HG03066 (cell line): ENCODE measurements around the gene SCIN.

Experiments used
- ATAC-seq: cut with Tn5 transposase; IDR thresholded peaks from one replicate; pipeline ENCODE4 v1.9.1; 2021; ENCODE audit warnings: low read depth; ENCODE audit not compliant: unreplicated experiment

SCIN gene

DNA sequence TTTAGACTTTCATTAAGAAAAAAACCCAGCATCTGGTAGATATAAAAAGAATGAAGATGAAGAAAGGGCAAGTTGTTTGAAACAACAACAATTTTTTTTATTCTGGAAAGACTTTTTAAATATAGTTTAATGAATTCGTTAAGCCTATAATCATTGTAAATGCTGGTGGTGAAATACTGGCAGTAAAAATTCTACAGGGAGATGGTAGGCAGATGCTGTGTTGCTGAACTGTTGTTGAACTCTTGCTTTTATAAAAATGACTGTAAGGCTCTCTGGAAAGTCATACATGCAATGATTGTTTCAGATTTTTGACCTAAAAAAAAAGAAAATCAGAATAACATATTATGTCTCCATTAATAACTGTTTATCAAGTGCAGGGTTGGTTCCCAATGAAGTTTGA, 39.0 kb downstream of the SCIN start:
- ATAC-seq, result no peak

DNA sequence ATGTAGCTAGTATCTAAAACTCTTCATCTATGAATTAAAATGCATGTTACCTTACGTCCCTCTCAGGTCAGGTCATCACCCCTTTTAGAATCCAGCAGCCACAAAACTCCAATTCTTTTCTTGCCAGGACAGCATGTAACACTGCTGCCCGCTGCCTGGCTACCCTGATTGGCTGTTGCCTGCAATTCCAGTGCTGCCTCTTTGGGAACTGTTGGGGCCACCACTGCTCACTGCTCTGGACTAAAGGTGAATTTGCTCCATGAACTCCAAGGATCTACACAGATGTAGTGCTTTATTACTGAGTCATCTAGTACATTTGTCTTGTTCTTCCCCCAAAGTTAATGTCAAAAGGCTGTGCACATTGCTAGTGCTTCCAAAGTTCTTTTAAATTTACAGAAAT, 40.4 kb downstream of the SCIN start:
- ATAC-seq, result no peak

DNA sequence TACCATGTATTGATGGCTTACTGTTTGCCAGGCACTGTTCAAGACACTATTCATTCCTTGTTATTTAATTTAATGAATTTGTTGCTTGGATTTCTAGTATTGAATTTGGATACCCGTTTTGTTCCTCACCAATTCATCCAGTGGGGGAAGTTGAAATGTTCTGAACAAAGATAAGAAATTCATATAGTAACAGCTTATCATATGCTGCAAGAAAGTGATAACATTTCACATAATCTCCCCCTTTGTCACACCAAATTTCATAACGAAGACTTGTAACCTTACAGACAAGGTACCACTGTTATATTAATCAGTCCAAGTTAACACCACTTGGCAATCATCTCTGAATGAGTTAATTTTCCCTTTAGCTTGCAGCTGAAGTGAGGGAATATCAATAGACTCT, 42.1 kb downstream of the SCIN start:
- ATAC-seq, result no peak

DNA sequence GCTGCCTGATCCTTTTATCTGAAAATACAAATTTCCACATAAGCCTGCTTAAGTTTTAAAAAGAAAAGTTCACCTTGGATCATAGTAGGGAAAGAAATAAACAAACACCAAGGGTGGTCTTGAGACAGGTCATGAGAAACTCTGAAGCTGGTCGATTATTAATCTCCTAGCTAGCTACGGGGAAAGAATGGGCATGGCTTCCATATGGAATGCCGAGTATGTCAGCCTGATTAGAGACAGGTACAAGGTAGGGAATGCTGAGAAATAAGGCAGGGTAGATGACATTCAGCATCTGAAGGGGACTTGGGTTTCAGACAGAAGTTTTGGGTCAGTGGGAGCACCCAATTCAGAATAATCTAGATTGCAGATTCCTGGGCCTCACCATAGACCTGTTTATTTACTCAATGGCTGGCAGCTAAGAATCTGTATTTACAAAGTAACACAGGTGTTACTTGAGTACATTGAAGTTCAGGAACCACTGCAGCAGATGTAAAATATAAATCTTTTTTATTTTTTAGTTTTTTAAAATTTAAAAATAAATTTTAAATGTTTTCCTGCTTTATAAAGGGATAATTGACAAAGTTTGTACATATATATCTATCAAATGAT, 49.0 kb downstream of the SCIN start:
- ATAC-seq, result no peak

DNA sequence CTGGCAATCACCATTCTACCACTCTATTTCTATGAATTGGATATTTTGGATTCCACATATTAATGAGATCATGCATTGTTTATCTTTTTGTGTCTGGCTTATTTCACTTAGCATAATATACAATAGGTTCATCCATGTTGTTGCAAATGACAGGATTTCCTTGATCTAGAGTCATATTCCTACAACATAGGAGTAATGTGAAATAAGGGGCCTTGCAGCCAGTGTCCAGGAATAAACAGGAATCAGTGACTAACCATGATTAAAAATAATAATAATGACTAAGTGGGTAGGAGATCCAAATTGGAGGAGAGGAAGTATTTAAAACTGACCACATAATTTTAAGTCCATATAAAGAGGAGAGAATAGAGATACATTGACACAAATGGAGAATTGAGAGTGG, 49.9 kb downstream of the SCIN start:
- ATAC-seq, result no peak

DNA sequence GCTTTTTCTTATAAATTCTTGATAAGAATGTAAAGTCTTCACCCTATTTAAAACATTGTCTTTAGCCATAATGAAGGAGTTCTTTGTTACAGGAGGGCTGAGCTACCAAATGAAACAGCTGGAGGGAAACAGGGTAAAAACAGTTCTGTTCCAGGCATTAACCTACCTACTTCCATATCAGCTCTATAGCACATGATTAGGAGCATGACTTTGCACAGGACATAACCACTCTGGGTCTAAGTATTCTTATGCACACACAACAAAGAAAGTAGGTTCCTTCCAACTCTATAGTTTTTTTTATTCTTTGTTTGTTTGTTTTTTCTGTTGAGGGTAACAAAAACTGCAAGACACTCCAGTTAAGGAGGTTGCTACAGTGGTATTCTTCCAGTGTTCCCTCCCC, 52.7 kb downstream of the SCIN start:
- ATAC-seq, result no peak

DNA sequence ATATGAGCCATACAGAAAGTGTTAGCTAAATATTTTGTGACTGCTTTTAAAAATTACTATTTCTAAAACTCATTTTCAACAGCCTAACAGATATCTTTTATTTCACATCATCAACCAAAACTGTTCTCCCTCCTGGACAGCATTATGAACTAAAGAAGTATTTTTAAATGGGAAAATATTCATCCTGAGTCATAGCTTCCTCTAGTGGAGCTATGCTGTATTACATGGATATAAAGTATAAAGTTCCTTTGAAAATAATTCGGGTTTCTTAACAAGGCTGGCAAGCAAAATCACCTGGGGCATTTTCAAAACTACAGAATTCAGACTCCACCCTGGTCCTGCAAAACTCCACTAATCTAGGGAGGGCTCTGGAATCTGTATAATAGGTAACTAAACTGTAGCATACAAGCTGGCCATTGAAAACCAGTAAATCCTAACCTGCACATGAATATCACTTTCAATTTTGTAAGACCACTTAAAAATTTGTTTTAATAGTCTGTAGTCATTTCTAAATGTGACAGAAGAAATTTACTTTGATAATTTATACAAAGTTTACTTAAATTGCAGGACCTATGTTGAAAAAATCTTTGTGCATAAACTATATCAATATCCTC, 53.5 kb downstream of the SCIN start:
- no peak for ATAC-seq

DNA sequence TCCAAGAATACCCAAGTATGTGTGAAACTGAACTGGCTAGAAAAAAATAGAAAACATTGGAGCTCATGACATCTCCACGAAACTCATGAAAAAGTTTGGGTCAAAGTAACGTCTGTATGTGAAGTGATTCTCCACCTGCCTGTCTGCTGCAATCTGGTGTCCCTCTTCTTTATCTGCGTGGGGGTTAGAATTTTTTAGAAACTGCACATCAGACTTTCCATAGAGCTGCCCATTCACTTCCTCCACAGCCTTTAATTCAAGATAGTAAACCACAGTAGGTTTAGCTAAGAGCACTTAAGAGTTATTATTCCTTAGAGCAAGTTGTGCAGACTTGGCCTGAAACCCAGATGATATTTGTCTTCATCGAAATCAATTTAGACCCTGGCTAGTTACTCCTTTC, 55.3 kb downstream of the SCIN start:
- no peak for ATAC-seq

DNA sequence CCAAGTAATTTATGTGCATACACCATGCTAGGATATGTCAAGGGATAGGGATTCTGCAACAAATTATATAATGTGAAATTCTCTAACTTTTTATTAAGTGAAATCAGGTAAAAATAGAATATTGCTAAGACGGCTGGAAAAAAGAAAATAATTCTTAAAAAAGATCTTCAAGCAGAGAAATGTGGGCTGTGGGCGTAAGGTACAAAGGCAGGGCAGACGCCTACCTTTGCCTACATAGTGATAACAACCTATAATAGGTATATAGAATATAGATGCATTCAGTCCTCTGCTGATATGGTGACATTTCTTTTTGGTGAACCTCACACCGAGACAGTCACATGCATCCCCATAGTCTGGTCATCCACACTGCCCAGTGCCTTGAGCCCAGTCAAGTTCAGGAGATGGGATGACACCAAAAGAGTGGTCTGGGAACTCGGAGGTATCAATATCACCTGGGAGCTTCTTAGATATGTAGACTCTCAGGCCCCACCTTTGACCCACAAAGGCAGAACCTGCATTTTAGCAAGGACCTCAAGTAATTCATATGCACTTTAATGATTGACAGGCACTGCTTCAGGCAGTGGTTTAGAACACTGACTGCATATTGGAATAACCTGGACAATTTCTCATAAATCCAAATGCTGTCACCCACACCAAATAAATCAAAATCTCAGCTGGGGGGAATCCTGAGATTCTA, 59.4 kb downstream of the SCIN start:
- no peak for ATAC-seq

DNA sequence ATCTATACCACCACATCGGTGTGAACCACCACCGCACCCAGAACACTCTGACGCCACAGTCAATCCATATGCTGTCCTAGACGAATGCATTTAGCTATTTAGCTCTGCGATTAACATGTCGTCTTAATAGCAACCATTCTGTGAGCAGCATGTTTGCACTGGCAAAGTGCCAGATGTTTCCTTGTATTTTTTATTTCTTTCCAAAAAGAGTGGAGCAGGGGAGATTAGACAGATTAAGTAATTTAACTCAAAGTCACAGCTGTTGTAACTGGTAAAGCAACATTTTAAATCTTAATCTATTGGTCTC, 59.9 kb downstream of the SCIN start:
- ATAC-seq, result no peak

DNA sequence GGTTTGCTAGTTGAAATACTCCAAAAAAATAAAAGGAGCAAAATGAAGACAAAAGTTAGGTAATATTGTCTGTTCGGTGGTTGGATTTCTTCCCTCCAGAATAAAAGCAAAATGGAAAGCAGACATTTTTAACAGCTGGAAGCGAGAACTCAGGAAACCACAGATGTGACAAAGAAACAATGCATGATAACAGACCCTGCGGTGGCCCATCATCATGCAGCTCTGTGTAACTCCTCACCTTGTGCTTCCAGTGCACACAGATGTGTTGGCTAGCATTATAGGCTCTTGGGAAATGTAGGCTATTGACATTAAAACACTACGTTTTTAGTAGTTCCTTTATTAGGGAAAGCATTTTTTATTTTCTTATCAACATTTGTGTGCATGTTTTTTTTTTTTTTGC, 63.1 kb downstream of the SCIN start:
- no peak for ATAC-seq

DNA sequence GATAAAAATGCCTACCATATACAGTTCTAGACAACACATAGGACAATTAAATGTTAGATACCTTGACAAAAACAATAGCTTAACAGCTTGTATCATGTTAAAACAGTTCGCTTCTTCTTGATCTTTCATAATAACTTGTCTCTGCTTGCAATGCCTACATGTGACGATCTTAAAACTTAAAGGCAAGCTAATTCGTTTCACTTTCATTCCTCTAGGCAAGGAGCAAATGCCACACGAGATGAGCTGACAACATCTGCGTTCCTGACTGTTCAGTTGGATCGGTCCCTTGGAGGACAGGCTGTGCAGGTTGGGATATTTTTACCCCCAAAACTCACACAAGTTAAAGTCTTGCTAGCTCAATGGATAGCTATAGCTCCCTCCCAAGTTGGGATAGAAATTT, 65.3 kb downstream of the SCIN start:
- peak; percentile 67 for ATAC-seq

DNA sequence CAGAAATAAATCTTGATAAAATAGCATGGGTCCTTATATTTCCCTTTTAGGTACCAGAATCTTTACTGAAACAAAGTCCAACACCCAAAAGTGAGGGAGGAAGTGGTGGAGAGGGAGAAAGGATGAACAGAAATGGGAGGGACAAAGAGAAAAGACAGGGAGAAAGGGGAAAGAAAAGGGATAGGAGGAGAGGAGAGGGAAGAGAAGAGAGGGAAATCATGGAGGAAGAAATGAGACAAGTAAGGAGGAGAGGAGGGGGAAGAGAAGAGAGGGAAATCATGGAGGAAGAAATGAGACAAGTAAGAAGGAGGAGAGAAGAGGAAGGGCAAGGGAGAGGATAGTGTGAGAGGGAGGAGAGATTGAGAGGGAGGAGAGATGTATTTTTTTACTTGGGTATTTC, 66.8 kb downstream of the SCIN start:
- no peak for ATAC-seq

DNA sequence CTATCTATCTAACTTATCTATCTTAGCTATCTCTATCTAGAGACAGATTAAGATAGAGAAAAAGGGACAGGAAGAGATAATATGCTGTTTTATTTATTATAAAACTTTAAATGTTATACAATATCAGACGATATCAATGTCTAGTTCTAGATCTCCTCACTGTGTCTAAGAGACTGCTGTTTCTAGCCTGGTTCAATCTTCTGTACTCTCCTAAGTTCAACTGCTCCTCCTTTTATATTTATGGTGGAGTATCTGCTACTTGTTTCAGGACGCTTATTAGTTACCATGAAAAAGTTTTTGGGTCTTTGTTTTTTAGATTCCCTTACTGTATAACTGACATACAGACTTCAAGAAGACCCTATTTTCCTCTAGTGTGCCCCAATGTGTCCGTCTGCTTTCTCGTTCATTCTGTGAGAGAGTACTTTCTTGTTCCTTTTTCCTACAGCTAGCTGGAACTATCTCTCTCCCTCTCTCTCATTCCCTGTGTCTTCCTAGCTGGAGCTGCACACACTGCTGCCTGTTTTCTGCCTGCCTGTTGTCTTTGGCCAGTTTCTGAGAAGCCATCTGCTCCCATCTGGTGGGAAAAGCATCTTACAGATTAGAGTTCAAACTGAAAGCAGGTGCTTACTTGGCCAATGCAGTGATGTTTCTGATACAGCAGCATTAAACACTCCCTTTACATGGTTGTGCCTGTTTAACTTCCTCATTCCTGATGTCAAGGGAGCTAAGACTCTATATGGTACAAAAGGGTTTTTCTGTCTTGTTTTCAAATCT, 67.5 kb downstream of the SCIN start:
- peak; percentile 53 for ATAC-seq

DNA sequence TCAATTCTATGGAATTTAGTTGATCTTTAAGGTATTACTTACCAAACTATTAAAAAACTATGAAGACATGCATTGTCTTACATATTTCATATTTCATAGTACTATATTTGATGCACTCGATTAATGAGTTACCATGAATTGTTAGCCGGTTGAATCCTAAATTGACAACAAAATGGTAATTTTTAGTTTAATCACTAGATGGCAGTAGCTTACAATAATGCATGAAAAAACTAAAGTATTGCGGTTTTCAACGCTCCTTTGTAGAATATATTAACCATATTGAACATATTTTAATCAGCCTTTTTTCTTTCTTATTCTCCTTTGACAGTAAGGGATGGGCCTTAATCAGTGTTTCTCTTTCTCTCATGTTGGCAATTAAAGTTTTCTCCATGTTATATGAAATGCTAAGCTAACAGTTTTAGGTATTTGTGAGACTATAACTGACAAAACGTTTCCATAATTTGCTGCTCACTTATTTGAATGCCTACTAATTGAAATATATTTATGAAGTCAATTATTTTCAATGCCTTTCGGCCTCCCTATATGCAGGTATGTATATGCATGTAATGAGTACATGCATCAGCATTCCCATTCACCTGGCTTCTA, 68.4 kb downstream of the SCIN start:
- no peak for ATAC-seq

DNA sequence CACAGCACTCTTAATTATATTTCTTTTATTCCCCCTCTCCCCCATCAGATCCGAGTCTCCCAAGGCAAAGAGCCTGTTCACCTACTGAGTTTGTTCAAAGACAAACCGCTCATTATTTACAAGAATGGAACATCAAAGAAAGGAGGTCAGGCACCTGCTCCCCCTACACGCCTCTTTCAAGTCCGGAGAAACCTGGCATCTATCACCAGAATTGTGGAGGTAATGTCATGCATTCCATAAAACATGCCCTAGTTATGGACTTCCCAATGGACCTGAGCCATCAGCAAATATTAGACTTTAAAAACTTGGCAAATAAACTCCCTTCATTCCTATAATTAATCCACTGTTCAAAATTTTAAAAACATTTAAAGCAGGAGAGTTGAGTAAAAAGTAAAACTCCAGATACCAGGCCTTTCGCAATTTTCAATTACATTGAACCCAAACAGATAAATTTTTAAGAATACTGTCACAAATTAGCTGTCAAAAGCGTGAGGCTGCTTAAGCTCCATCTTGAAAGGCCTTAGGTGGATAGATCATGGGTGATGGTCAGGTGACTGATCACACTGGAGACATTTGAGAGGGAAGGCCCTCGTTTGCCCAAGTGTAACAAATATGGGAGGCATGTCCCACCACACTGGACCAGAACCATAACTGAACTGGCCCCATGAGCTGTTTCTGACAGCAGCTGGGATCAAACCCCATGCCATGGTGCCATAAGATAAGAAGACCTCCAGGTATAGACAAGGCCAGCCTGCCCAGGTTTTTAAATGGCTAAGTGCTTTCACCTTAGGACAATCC, 70.0 kb downstream of the SCIN start:
- ATAC-seq, result no peak

DNA sequence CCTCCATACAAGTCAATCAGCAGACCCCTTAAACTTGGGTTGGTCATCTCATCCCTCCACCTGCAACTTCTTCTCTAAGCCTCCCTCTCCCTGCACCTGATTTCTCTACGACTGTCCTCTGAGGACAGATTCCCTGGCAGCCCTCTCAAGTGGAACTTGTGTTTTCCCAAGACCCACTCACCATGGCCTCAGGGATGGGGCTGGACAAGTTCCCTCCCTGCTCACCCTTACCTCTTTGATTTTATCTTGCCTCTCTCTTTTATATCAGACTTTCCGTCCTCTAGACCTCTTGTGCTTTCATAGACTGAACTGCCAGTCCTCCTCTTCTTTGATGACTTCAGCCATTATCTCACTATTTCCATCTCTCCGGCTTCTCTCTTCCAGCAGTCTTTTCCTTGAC, 70.7 kb downstream of the SCIN start:
- ATAC-seq, result no peak

DNA sequence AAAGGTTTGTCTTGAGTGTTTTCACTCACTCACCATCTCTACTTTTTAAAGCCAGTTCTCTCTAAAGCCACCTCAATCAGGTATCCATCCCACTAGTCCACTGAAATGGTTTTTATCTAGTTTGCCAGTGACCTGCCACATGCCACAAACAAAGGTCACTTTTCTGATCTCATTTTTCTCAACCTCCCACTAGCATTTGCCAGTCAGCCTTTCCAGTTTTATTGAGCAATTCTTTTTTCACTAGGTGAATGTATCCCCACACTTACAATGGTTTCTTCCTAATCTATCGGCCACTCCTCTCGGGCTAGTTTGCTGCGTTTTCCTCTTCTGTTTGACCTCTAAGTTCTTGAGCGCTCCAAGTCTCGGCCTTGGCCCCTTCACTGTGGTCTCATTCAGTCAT, 72.0 kb downstream of the SCIN start:
- no peak for ATAC-seq

DNA sequence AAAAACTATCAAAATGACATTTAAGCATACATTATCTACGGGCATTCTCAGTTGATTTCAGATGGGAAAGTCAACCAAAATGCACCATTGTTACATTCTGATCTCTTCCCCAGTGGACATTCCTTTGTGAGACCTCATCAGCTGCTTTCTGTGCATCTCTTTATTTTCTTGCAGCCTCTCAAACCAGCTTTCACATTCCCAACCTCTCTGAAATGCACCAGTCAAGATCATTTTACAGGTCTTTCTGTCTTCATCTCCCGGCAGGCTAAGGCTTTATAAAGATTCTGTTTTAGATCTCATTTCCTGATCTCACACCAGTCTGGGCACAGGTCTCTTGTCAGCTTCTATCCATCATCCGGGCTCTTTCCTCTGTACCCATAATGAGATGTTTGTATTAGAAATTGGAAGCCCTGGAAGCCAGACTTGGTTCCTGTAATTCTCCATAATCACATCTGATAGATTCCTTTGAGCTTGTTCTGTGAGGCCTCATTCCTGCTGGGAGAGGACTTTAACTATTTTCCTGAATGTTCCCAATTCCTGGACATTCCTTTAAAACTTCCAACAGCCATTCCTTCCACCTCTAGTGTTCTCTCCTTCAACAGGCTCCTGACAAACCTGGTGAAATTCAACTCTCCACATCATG, 72.6 kb downstream of the SCIN start:
- no peak for ATAC-seq

DNA sequence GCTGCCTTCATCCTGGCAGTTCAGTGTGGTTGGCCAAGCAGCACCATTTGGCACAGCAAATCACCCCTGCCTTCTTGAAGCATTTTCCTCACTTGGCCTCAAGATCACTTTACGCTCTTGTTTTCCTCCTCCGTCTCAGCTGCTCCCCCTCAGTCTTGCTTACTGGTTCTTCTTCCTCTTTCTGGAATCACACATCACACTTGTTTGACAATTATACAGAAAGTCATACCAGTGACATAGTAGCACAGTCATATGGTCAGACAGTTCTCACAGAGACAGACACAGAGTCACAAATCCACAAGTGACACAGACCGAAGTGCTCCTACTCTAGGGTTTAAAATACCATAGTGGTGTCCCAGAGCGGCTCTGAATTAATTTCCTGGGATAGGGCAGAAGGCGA, 73.1 kb downstream of the SCIN start:
- no peak for ATAC-seq
